H1 (cell line): Measurements from ENCODE around the gene NOL4L. TPM values are rescaled to one million over a fixed set of nuclear protein-coding genes. Genes with fewer than 3 reads are reported as not detected.

ENCODE experiments used
- BRCA1 ChIP-seq: IDR thresholded peaks from 2 replicates; pipeline ENCODE4 v1.6.1; 2012; ENCODE audit warnings: low read depth, low read length, improper control_type of control experiment
- CHD7 ChIP-seq: fragments of 300-600 bp; sonication (generic); IDR thresholded peaks from 2 replicates; pipeline ENCODE4 v1.7.1; 2012; ENCODE audit warnings: low read length, moderate library complexity, mild to moderate bottlenecking, inconsistent platforms; ENCODE audit not compliant: insufficient replicate concordance
- CREB1 ChIP-seq: IDR thresholded peaks from 2 replicates; pipeline ENCODE4 v1.6.1; 2012; ENCODE audit warnings: inconsistent platforms
- HDAC2 ChIP-seq, 2 experiments: fragments of 300-600 bp in 1 of 2; sonication (generic) in 1 of 2; IDR thresholded peaks; 2 replicates each; pipeline ENCODE4 v1.6.1; 2011 to 2012; ENCODE audit warnings: low read depth in 2 of 2, low read length in 2 of 2, mild to moderate bottlenecking in 2 of 2, moderate library complexity in 2 of 2, borderline replicate concordance in 1 of 2, inconsistent platforms in 1 of 2
- POLR2AphosphoS5 ChIP-seq: IDR thresholded peaks from 2 replicates; pipeline ENCODE4 v1.6.1; 2011; ENCODE audit warnings: low read depth, low read length
- SIX5 ChIP-seq: IDR thresholded peaks from 2 replicates; pipeline ENCODE4 v1.6.1; 2011; ENCODE audit warnings: mild to moderate bottlenecking, low read depth, low read length
- USF2 ChIP-seq: IDR thresholded peaks from 2 replicates; pipeline ENCODE4 v1.6.1; 2011; ENCODE audit warnings: low read length, improper control_type of control experiment
- polyA plus RNA-seq, 7 experiments: library from polyadenylated mRNA; depleted of rRNA in 3 of 7; stranded (reverse) in 5 of 7; unstranded in 2 of 7; fragments of >200 nt in 5 of 7; fragments of 200-250 nt in 2 of 7; gene quantifications; 1 replicate in 5 of 7; 2 replicates in 1 of 7; 4 replicates in 1 of 7; pipeline versions ENCODE4 v1.2.1 to v1.2.3, GENCODE V29; 2011 to 2013; ENCODE audit warnings: missing spikeins in 2 of 7, mixed read lengths in 2 of 7
- total RNA-seq: library from RNA; stranded (reverse); fragmentation: NEBNext Ultra II Directional; extraction: Animal tissue kit (Norgen Biotek cat#: 25700); gene quantifications from 2 replicates; pipeline ENCODE4 v1.2.1, GENCODE V29; 2021

NOL4L gene
- total and polyA plus RNA-seq, 2 of the 8 experiments (the other 6 are each of a cell fraction or from before 2014, with no cell fraction given), result 15.3 to 23.7 TPM

- no peak for TF ChIP-seq CHD7
- no peak for TF ChIP-seq USF2
- TF ChIP-seq HDAC2 (IDR thresholded peaks at IDR 0.05; ENCODE audit: borderline replicate concordance in 1 of 2, low read depth in 2 of 2, low read length in 2 of 2), result no peak
- TF ChIP-seq BRCA1, result no peak
- no peak for TF ChIP-seq SIX5
- TF ChIP-seq POLR2AphosphoS5, result no peak
- no peak for TF ChIP-seq CREB1
These were observed 109.9 kb downstream of the NOL4L start (continued) for GRCh38 chr20:32474967-32475811.
